Stimulated activated CD4-positive, alpha-beta T cell treated with anti-CD3 and anti-CD28 coated beads, TNF-alpha, amount 100 ng/mL, for 1 hour (primary cell): ENCODE measurements around the gene MFSD1.
"Not testable (repeated sequence)": the region's sequence is repeated elsewhere in the genome, so short reads cannot be mapped to it uniquely, and the experiment has no call there.

Source experiments
- DNase-seq, 3 donors: peaks; one replicate each; pipeline ENCODE4 v3.0.0-alpha.2; 2020; ENCODE audit warnings: low read depth in 3 of 3, low spot score in 1 of 3

MFSD1 gene

DNA sequence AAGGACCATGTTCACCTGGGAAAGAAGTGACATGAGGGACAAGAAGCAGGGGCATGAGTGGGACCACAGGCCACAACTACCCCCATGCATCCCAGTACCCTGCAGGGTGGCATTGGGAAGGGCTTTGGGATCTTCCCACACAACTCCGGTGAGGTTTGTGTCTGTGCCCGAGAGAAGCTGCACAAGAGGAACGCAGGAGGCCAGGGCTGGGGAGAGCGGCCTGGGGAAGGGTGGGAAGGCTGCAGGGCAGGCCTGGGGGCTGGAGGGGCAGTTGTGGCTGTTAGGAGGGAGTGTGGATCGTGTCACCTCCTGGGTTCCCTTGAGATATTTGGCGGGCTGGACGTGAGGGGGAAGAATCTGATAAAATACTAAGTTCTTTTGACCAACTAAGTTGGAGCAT, 25.3 kb upstream of the MFSD1 start:
- DNase-seq = no peak

GRCh38 chr3:158777161-158777873, 24.5 kb upstream of the MFSD1 start:
- DNase-seq = no peak

GRCh38 chr3:158780766-158781165, 21.1 kb upstream of the MFSD1 start:
- DNase-seq = no peak

DNA sequence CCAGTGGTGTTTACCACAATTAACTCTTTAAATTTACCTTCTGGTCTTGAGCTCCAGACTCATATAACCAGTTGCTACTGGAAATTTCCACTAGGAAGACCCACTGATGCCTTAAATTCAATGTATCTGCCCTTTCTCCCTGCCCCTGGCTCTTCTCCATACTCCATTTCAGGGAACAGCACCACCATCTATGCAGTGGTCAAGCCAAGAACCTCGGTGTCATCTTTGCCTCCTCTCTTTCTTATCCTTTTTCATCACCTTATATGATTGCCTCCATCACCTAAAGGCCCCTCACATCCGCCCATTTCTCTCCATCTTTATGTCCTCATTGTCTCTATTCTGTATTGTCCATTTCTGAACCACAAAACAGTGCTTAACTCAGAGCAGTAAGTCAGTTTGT, 20.7 kb upstream of the MFSD1 start:
- no peak for DNase-seq

DNA sequence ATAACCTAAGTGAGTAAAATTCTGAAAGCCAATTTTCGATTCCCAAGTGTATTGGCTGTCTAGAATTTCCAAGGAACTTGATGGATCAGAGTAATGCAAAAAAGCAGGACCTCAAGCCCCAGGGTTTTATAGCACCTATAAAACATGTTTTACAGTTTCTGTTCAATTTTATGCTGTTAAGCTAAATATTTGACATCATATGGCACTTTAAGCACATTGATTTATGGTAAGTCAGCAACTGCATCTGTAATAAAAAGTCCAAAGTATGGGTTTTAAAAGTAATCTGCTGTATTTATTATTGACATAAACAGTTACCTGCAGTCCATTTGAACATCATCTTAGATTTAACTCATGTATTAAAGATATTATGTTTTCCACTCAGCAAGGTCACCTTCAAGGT, 20.0 kb upstream of the MFSD1 start:
- no peak for DNase-seq

DNA sequence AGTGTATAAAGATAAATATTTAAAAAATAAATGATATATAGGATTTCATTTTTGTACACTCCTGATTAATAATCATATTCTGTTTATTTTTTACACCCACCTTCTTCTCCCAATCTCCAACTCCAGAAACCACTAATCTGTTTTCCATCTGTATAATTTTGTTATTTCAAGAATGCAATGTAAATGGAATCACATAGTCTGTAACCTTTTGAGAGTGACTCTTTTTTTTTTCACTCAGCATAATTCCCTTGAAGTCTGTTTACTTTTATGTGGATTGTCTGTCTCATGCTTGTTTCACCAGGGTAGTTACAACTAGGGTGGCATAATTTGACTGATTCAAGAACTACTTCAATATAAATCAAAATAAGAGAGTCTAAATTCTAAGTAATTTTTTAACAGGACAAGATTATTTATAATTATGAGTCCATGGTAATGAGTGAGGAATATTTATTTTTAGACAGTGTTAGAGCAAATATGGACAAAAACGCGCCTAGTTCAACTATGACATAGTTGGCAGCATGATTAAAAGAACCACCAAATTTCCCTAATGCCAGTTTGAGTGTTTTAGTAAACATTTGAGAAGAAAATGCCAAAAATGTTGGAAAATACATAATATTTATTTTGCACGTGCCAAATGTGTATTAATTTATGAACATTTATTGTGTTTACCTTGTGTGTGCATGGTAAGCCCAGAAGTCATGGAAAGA, 19.4 kb upstream of the MFSD1 start:
- no peak for DNase-seq

DNA sequence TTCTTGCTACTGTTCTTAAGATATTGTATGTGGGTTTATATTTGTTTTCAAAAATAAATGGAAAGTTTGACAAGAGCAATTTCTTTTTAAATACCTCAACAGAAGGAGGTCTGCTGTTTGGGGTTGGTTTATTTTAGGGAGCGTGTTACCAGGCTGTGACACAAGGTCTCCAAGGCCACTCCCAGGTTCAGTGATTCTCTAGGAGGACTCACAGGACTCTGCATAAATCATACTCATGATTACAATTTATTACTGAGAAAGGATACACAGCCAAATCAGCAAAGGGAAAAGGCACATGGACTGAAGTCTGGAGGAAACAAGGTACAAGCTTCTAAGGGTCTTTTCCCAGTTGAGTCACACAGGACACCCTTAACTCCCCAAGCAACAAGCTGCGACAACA, 18.8 kb upstream of the MFSD1 start:
- no peak for DNase-seq

GRCh38 chr3:158785972-158786371, 15.9 kb upstream of the MFSD1 start:
- DNase-seq = no peak

DNA sequence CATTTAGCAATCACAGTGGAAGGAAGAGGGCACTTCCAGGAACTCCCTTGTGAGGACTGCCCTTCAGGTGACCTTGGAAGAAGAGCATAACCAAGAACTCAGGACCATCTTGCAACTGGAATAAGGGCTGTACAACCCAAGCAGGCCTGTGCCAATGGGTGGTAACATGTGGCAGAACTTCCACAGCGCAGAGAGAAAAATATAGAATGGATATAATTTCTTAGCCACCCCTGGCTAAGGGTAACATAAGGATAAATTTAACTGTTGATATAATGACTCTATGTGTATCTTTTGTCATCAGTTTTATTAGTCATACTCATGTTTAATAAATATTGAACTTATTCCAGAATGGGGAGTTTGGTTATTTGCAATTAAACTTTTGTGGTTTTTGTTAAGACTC, 13.4 kb upstream of the MFSD1 start:
- no peak for DNase-seq

GRCh38 chr3:158789592-158789991, 12.3 kb upstream of the MFSD1 start:
- no peak for DNase-seq

GRCh38 chr3:158790901-158791589, 10.8 kb upstream of the MFSD1 start:
- DNase-seq = no peak

- DNase-seq = not testable (repeated sequence)
Observed at GRCh38 chr3:158791590-158791920, 10.3 kb upstream of the MFSD1 start.

DNA sequence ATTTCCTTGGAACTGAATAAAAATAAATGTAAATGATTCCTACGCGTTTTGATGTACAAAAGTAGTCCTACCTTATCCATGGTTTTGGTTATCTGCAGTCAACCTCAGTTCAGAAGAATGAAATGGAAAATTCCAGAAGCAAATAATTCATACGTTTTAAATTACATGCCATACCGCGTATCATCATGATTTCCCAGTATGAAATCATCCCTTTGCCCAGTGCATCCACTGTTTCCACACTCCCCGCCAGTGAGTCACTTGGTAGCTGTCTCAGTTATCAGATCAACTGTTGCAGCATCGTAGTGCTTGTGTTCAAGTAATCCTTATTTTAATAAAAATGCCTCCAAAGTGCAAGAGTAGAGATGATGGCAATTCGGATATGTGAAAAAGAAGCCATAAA, 9.1 kb upstream of the MFSD1 start:
- DNase-seq = no peak

DNA sequence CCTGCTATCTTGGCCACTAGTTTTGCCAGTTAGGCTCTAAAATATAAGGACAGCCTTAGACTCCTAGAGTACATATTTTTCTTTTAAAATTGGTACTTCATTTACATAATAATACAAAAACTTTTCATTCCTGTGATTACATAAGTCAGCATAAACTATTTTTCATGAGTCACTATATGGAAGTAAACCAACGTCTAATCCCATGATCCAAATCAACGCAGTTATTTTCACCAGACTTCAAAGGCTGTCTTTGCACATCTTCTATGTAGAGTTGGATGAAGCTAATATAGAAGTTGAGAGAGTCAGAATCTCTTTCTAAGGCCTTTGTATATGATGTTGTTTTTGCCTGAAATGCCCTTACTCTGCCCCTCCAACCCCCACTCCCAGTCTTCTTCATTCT, 7.6 kb upstream of the MFSD1 start:
- DNase-seq = no peak

- DNase-seq = no peak
Observed at GRCh38 chr3:158794936-158795518, 6.8 kb upstream of the MFSD1 start.

DNA sequence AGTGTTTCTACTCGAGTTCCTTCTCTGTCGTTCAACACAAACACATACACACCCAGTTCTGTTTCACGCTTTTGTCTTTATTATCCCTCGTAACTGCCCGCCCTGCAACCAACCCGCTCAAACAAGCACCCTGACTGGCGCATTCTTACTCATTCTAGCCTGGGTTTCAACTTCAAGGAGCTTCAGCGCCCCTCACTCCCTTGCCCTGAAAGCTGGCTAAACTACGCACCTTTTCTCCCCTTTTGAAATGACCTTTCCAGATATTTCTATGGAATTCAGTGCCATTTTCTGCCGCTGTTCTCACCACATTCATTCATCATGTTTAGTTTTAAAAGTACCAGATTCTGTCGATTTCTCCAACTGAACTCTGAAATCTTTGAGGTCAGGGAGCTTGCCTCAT, 653 bp upstream of the MFSD1 start:
- no peak for DNase-seq

DNA sequence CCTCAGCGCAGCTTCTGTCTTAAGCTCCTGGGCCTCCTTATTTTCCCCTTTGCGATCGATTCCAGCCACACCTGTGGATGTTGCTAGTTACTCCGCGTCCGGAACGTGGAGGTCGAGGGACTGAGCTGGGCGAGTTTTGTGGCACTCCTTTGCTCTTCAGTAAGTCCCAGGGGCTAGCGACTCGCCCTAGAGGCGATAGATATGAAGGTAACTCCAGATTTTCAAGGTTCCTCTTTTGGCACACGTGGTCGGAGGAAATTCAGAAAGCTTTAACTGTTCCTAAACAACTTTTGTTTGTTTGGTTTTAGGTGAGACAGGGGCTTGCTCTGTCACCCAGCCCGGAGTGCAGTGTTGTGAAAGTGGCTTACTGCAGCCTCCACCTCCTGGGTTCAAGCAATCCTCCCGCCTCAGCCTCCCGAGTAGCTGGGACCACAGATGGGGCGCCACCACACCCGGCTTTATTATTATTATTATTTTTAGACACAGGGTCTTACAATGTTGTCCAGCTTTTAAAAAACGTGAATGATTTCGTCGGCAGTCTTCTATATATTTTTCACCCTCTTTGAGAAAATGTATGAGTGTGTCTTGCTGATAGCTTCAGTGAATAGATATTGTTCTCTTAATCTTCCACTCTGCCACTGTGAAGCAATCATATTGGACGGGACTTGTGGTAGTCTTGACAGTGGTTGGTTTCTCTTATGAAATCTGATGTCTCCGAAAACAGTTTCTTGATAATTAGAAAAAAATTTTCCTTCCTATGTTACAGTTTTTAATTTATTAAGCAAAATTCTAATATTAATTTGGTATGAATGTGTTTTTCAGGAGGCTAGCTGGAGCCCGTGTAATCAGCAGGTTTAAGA, 785 bp downstream of the MFSD1 start:
- DNase-seq = no peak

DNA sequence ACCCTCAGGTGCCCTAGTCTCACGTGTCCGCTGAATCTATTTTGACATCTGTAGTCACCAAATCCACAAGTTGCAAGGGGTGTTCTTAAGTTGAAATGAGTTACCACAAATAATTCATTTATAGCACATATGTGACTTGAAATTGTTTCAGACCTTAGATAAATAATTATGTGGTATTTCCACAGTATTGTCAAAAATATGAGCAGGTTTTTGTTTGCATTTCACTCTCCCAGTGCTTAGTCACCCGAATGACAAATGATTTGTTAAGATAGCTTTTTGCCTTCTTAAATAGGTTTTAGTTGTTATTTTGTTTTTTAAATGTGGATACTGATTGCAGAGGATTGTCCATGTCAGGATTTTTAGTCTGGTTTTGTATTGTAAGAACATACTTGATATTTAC, 2.6 kb downstream of the MFSD1 start:
- DNase-seq = no peak

DNA sequence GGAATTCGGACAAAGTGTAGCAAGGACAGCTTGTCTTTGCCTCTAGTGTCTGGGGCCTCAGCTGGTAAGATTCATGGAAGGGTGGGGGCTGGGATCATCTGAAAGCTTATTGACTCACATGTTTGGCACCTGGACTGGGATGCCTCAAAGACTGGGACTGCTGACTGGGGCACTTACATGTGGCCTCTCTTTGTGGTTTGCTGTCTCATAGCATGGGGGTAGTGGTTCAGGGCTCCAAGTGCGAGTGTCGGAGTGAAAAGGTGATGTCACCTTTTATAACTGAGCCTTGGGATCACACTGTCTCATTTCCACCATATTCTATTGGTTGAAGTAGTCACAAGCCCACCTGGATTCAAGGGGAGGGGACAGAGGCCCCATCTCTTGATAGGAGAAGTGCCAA, 6.8 kb downstream of the MFSD1 start:
- DNase-seq = no peak

DNA sequence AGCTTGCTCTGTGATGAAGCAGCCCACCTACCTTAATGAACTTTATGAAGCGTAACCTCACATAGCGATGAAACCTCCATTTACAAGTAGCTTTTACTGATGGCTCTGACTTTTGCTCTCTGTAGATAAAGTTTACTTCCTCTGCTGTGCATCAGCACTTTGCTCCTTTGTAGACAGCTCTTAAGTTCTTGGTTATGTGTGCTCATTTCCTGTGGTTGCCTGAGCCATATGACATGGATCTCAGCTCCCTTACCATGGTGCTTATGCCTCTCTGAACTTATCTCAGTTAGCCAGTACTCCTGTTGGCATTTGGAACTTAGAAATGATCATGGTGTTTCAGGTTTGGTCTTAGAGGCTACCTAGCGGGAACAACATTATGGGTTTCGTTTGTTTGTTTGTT, 7.8 kb downstream of the MFSD1 start:
- DNase-seq = no peak
